ENCODE data around the gene IGFBPL1. TPM values are rescaled to one million over a fixed set of nuclear protein-coding genes. Genes with fewer than 3 reads are reported as not detected.

The IGFBPL1 gene
- total RNA-seq, 1 experiment from 2014 or later = 37.9 TPM

DNA sequence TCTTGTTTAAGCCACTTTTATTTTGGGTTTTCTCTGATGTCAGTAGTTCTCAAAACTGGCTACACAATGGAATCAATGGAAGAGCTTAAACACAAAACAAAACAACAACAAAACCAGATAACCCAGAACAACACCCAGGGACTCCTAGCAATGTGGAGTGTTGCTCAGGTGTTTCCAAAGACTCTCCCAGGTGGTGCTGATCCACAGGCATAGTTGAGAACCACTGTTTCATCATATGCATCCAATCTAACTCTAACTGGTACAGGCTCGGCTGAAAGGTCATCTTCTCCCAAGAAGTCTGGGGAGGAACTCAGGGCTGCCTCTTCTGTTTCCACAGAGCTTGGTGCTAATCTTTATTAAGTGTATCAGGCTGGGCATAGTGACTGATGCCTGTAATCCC lies 37.2 kb downstream of the IGFBPL1 start:
- no peak overlapping the region for H3K9ac ChIP-seq (ENCODE audit: extremely low read depth, insufficient read length, low read length)
- H3K27me3 Mint-ChIP-seq (ENCODE audit: low read depth) = peaks cover 78% of the 10 kb centered on the region
- H2BK12ac ChIP-seq (ENCODE audit: insufficient read length, low read depth, low read length) = no peak overlapping the region
- H3K4me2 ChIP-seq (ENCODE audit: insufficient read depth, insufficient read length, low read length) = no peak overlapping the region
- no peak overlapping the region for H3K23ac ChIP-seq (ENCODE audit: insufficient read length, low read depth, low read length)
- no peak overlapping the region for H4K8ac ChIP-seq (replicated peaks; ENCODE audit: insufficient read length, low read depth, low read length)
- H3K18ac ChIP-seq (ENCODE audit: insufficient read length, low read depth, low read length) = no peak overlapping the region
- no peak overlapping the region for H3K27ac Mint-ChIP-seq
- H2BK20ac ChIP-seq (ENCODE audit: low read depth, low read length, poor library complexity, severe bottlenecking) = no peak overlapping the region
- H2AK5ac ChIP-seq (ENCODE audit: insufficient read length, low read length) = no peak overlapping the region
- no peak overlapping the region for H2BK15ac ChIP-seq (ENCODE audit: low read depth, low read length)
- H4K91ac ChIP-seq (ENCODE audit: insufficient read length, low read depth, low read length) = no peak overlapping the region
- H3K4me1 Mint-ChIP-seq = peaks cover 10 to 11% of the 10 kb centered on the region in 2 experiments
- no CpG with 5 or more reads among the region's 1 CpG for WGBS (ENCODE audit: extremely low coverage, insufficient read length, low lambda C conversion rate)
- no peaks in the 10 kb centered on the region for H3K9me3 ChIP-seq (ENCODE audit: control insufficient read depth, low read depth, low read length)
- no peaks in the 10 kb centered on the region for H3K79me1 ChIP-seq (ENCODE audit: insufficient read depth, low read depth, low read length, poor library complexity, severe bottlenecking)
- H2AFZ ChIP-seq (ENCODE audit: low read length) = no peak overlapping the region
- H3K4ac ChIP-seq (ENCODE audit: low read depth, low read length) = no peak overlapping the region
- H2BK5ac ChIP-seq (ENCODE audit: insufficient read length, low read length) = no peak overlapping the region
- H4K5ac ChIP-seq (ENCODE audit: insufficient read length, low read depth, low read length) = no peak overlapping the region
- H3K27me3 ChIP-seq (ENCODE audit: insufficient read depth, low read length) = peaks cover 2% of the 10 kb centered on the region; the same call in 1 of the 2 replicates
- H3K4me3 Mint-ChIP-seq = no peak overlapping the region
- H3K23me2 ChIP-seq (ENCODE audit: insufficient read length, low read depth, low read length, poor library complexity, severe bottlenecking) = no peaks in the 10 kb centered on the region
- peaks cover 3% of the 10 kb centered on the region; the same call in 1 of the 2 replicates for H3K4me1 ChIP-seq (ENCODE audit: insufficient read depth, low read length)
- H3K27ac ChIP-seq (ENCODE audit: insufficient read length, low read depth, low read length) = no peak overlapping the region
- no peak for DNase-seq
- no peak overlapping the region for H3K14ac ChIP-seq (ENCODE audit: insufficient read depth, low read length)
- H3T11ph ChIP-seq (ENCODE audit: low read length) = no peak overlapping the region
- H3K79me2 ChIP-seq (ENCODE audit: insufficient read depth, low read length) = no peaks in the 10 kb centered on the region
- H4K20me1 ChIP-seq (ENCODE audit: control insufficient read depth, insufficient read depth, insufficient read length) = no peaks in the 10 kb centered on the region
- TF ChIP-seq, protein P1, sequence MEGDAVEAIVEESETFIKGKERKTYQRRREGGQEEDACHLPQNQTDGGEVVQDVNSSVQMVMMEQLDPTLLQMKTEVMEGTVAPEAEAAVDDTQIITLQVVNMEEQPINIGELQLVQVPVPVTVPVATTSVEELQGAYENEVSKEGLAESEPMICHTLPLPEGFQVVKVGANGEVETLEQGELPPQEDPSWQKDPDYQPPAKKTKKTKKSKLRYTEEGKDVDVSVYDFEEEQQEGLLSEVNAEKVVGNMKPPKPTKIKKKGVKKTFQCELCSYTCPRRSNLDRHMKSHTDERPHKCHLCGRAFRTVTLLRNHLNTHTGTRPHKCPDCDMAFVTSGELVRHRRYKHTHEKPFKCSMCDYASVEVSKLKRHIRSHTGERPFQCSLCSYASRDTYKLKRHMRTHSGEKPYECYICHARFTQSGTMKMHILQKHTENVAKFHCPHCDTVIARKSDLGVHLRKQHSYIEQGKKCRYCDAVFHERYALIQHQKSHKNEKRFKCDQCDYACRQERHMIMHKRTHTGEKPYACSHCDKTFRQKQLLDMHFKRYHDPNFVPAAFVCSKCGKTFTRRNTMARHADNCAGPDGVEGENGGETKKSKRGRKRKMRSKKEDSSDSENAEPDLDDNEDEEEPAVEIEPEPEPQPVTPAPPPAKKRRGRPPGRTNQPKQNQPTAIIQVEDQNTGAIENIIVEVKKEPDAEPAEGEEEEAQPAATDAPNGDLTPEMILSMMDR (conservative IDR thresholded peaks at IDR 0.05) = no peak
- no peak overlapping the region for H2BK120ac ChIP-seq (ENCODE audit: low read depth, low read length, poor library complexity, severe bottlenecking)
- peaks cover 5 to 13% (median 11%) of the 10 kb centered on the region in 3 experiments; a peak in 6 of 7 replicates for H3K36me3 Mint-ChIP-seq (ENCODE audit: insufficient read depth in 1 of 3, low read depth in 3 of 3)
- H3K56ac ChIP-seq (ENCODE audit: insufficient read length, low read depth, low read length) = no peak overlapping the region
- H3K9me3 Mint-ChIP-seq = peaks cover 17 to 19% of the 10 kb centered on the region in 2 experiments
